SU-DHL-6 (cell line): Measurements from ENCODE around the gene LEF1.

Source experiments
- H2AFZ ChIP-seq: fragments of 200-600 bp; sonication (generic); 2 replicates; pipeline ENCODE4 v1.6.1; 2014; ENCODE audit warnings: low read depth, mild to moderate bottlenecking, moderate library complexity, mixed read lengths, antibody characterized with exemption, low read length; ENCODE audit not compliant: severe bottlenecking
- H3F3A ChIP-seq: fragments of 200-600 bp; shearing (Covaris generic); 2 replicates; pipeline ENCODE4 v1.6.0; 2016; ENCODE audit warnings: antibody characterized with exemption, mild to moderate bottlenecking; ENCODE audit not compliant: insufficient read depth
- H3K27ac ChIP-seq: fragments of 200-600 bp; sonication (generic); 2 replicates; pipeline ENCODE4 v1.5.1; 2016; ENCODE audit warnings: low read depth, mild to moderate bottlenecking, low read length, moderate library complexity, mixed read lengths
- H3K27me3 ChIP-seq: fragments of 200-600 bp; sonication (generic), shearing (Covaris generic); 2 replicates; pipeline ENCODE4 v1.6.0; 2014; ENCODE audit warnings: mild to moderate bottlenecking, low read length
- H3K36me3 ChIP-seq: fragments of 200-600 bp; sonication (generic); 2 replicates; pipeline ENCODE4 v1.6.1; 2014; ENCODE audit warnings: mild to moderate bottlenecking, low read length, mixed read lengths
- H3K4me2 ChIP-seq: fragments of 300-600, 200-600 bp; shearing (Covaris generic), sonication (generic); 2 replicates; pipeline ENCODE4 v1.6.0; 2014; ENCODE audit warnings: low read length, low read depth, mild to moderate bottlenecking; ENCODE audit not compliant: poor library complexity, severe bottlenecking
- H3K4me3 ChIP-seq: fragments of 200-600 bp; sonication (generic); 2 replicates; pipeline ENCODE4 v1.5.1; 2014; ENCODE audit warnings: antibody characterized with exemption, low read length, mild to moderate bottlenecking, mixed read lengths; ENCODE audit not compliant: insufficient read depth, poor library complexity, severe bottlenecking
- H3K79me2 ChIP-seq: fragments of 200-600 bp; sonication (generic); 2 replicates; pipeline ENCODE4 v1.6.1; 2014; ENCODE audit warnings: mild to moderate bottlenecking, low read length, moderate library complexity; ENCODE audit not compliant: insufficient read depth
- H3K9ac ChIP-seq: fragments of 200-600 bp; sonication (generic); 2 replicates; pipeline ENCODE4 v1.7.0; 2014; ENCODE audit warnings: mild to moderate bottlenecking, low read length
- H3K9me2 ChIP-seq: fragments of 200-600 bp; sonication (generic); replicated peaks from 2 replicates; pipeline ENCODE4 v1.6.1; 2014; ENCODE audit warnings: low read length; ENCODE audit not compliant: insufficient read depth
- H3K9me3 ChIP-seq: fragments of 200-600 bp; sonication (generic); 2 replicates; pipeline ENCODE4 v1.6.1; 2014; ENCODE audit warnings: low read length, mixed read lengths; ENCODE audit not compliant: insufficient read depth
- H4K20me1 ChIP-seq: fragments of 200-600 bp; sonication (generic); 2 replicates; pipeline ENCODE4 v1.6.1; 2014; ENCODE audit warnings: low read depth, mild to moderate bottlenecking, antibody characterized with exemption, low read length, moderate library complexity, mixed read lengths
- CTCF ChIP-seq: fragments of 200-600 bp; sonication (generic); IDR thresholded peaks from one replicate; pipeline ENCODE4 v1.5.1; 2017; ENCODE audit warnings: antibody characterized with exemption, mild to moderate bottlenecking, low read length, moderate library complexity; ENCODE audit not compliant: insufficient read depth, poor library complexity, severe bottlenecking
- EZH2phosphoT487 ChIP-seq: fragments of 200-600 bp; sonication (generic), shearing (Covaris generic); conservative IDR thresholded peaks from 2 replicates; pipeline ENCODE4 v1.6.1; 2018; ENCODE audit warnings: mild to moderate bottlenecking, antibody characterized with exemption, low read length, moderate library complexity, mixed read lengths

LEF1 gene

GRCh38 chr4:108209489-108209888 is 40.8 kb upstream of the LEF1 start:
- Histone ChIP-seq H3K4me3 (no peak overlapping the region), H3K36me3 (no peaks in the 10 kb centered on the region), H3K27me3 (no peaks in the 10 kb centered on the region), H3K4me2 (no peak overlapping the region), H3K9ac (no peak overlapping the region), H2AFZ (no peak overlapping the region), H4K20me1 (no peaks in the 10 kb centered on the region), H3K27ac (no peak overlapping the region), H3F3A (no peaks in the 10 kb centered on the region), H3K79me2 (no peaks in the 10 kb centered on the region), H3K9me2 (no peaks in the 10 kb centered on the region), H3K9me3 (no peaks in the 10 kb centered on the region)
- TF ChIP-seq CTCF, result no peak
- no peak for TF ChIP-seq EZH2phosphoT487

GRCh38 chr4:108205859-108206258 is 37.1 kb upstream of the LEF1 start:
- no peak overlapping the region for H3K9ac ChIP-seq
- no peaks in the 10 kb centered on the region for H3K36me3 ChIP-seq
- no peak overlapping the region for H2AFZ ChIP-seq
- TF ChIP-seq CTCF (no peak), EZH2phosphoT487 (no peak)
- no peaks in the 10 kb centered on the region for H3K9me2 ChIP-seq
- no peak overlapping the region for H3K4me2 ChIP-seq
- H3K4me3 ChIP-seq, result no peak overlapping the region
- H3K27me3 ChIP-seq, result no peaks in the 10 kb centered on the region
- no peaks in the 10 kb centered on the region for H4K20me1 ChIP-seq
- H3F3A ChIP-seq, result no peaks in the 10 kb centered on the region
- no peaks in the 10 kb centered on the region for H3K9me3 ChIP-seq
- no peaks in the 10 kb centered on the region for H3K79me2 ChIP-seq
- no peak overlapping the region for H3K27ac ChIP-seq

- Histone ChIP-seq H3K9me3 (no peaks in the 10 kb centered on the region), H3K36me3 (no peaks in the 10 kb centered on the region), H4K20me1 (no peaks in the 10 kb centered on the region), H3K9me2 (no peaks in the 10 kb centered on the region), H3K9ac (no peak overlapping the region), H3K27me3 (no peaks in the 10 kb centered on the region), H2AFZ (no peak overlapping the region), H3K4me3 (no peak overlapping the region), H3K27ac (no peak overlapping the region), H3K4me2 (no peak overlapping the region), H3K79me2 (no peaks in the 10 kb centered on the region), H3F3A (no peaks in the 10 kb centered on the region)
- no peak for TF ChIP-seq EZH2phosphoT487
- no peak for TF ChIP-seq CTCF
These were observed 35.8 kb upstream of the LEF1 start for GRCh38 chr4:108204518-108204917.

GRCh38 chr4:108203377-108203776 is 34.6 kb upstream of the LEF1 start:
- Histone ChIP-seq H3K4me2 (no peak overlapping the region), H3K4me3 (no peak overlapping the region), H3K9ac (no peak overlapping the region), H3K27ac (no peak overlapping the region), H3K79me2 (no peaks in the 10 kb centered on the region), H2AFZ (no peak overlapping the region), H3K27me3 (no peaks in the 10 kb centered on the region), H3K36me3 (no peaks in the 10 kb centered on the region), H3F3A (no peaks in the 10 kb centered on the region), H3K9me2 (no peaks in the 10 kb centered on the region), H3K9me3 (no peaks in the 10 kb centered on the region), H4K20me1 (no peaks in the 10 kb centered on the region)
- TF ChIP-seq EZH2phosphoT487 (no peak), CTCF (no peak)
